Measurements from ENCODE around the gene NXN.
"Not testable (repeated sequence)": the region's sequence is repeated elsewhere in the genome, so short reads cannot be mapped to it uniquely, and the experiment has no call there.

The NXN gene

DNA sequence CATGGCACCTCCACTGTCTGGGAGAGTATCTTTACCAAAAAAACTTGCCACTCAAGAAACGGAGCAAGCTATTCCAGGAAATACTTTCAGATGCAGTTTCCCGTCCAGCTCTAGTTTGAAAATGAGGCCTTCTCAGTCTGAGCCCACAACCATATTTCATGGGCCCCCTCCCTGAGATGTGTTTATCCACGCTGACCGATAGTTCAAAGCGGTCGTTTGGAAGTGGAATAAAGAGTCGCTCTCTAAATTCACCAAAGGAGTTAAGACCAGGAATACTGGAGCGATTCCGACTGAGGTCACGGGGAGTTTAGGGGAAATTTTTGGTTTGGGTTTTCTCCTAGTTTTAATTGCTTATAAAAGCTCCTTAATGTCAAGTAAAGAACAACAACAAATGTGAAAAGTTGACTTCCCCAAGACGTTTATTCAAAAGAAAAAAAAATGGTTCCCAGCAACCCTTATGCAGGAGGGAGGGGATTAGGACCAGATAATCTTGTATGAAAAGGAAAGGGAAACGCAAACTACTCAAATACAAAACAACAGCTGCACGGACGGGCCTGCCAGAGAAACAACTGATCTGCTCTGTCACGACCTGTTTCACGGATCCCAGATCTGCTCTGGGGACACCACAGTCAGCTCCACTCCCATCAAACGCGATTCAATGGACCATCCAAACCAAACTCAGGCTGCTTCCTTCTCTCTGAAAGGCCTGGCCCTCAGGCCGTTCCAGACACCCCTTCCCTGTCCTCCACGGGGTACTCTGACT lies 120.3 kb downstream of the NXN start:
- intact Hi-C loops (cut with DNase I): no loop called here
- no peak for DNase-seq

DNA sequence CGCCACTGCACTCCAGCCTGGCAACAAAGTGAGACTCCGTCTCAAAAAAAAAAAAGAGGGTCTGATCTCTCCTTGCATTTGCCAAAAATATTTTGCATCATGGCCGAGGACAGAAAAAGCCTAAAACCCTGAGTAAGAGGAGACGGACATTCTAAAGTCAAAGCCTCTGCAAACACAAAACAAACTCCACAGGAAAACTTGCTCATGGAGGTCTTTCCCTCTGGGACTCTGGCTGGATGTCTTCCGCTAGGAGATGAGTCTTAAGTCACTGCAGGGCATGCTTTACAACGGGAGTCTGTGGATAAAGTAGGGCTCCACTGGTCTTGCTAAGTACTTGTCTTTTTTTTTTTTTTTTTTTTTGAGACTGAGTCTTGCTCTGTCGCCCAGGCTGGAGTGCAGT lies 123.4 kb downstream of the NXN start:
- intact Hi-C loops (cut with DNase I): no loop called here
- no peak for DNase-seq

DNA sequence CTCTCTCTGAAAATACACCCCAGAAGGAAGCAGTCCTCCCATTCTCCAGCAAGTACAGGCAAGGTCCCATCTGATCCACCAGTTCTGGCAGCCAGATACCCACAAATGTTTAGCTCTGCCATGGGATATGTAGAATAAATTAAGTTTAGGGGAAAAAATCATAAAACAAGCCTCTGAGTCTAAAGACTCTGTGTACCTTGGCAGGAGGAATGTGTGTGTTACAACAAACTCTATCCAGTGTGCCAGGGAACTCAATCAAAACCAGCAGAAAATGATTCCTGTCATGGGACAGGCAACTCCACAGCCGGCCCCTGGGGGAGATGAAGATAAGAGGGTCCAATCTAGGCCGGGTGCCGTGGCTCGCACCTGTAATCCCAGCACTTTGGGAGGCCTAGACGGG lies 124.0 kb downstream of the NXN start:
- no peak for DNase-seq
- intact Hi-C loops (cut with DNase I): no loop called here

DNA sequence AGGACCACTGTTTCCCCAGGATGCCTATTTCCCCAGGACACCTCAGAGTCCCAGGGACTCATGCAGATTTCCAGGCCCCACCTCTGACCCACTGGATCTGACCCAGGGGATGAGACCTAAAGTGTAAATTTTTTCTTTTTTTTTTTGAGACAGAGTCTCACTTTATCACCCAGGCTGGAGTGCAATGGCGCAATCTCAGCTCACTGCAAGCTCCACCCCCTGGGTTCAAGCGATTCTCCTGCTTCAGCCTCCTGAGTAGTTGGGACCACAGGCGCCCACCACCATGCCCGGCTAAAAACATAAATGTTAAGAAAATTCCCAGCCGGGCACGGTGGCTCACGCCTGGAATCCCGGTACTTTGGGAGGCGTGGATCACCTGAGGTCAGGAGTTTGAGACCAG lies 126.7 kb downstream of the NXN start:
- intact Hi-C loops (cut with DNase I); DNase-seq: not testable (repeated sequence)

DNA sequence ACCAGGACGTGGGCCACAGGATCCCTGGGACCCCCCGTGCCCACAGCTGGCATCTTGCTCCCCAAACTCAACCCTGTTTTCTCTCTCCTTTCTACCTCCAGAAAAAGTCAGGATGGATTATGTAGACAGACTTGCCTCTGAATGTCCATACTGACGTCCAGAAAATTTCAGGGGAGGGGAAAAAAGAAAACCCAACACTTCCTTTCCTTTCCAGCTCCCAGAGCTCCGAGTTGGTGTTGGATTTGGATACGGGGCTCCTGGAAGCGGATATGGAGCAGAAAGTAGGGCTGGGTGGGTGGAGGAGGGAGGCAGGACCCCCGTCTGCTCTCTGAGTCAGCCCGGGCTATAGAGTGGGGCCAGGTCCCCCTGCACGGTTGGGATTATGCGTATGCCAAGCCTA lies 127.2 kb downstream of the NXN start:
- intact Hi-C loops (cut with DNase I): no loop called here
- no peak for DNase-seq

DNA sequence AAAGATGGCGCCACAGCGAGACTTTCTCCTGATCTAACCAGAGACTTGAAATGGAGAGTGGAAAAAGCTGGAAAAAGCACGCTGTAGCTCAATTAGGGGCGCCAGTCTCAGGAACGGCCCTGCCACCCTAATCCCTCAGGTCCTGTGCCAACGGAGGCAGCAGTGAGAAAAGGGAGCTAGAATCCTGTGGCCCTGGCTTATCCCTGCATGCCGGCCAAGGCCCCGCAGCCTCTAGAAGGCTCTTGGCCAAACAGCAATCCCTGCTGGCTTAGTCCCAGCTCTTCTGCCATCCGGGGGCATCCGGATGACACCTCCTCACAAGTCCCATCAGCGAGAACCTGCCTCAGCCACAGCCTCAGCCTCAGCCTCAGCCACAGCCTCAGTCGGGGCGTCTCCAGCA lies 127.7 kb downstream of the NXN start:
- no peak for DNase-seq
- intact Hi-C loops (cut with DNase I): no loop called here

DNA sequence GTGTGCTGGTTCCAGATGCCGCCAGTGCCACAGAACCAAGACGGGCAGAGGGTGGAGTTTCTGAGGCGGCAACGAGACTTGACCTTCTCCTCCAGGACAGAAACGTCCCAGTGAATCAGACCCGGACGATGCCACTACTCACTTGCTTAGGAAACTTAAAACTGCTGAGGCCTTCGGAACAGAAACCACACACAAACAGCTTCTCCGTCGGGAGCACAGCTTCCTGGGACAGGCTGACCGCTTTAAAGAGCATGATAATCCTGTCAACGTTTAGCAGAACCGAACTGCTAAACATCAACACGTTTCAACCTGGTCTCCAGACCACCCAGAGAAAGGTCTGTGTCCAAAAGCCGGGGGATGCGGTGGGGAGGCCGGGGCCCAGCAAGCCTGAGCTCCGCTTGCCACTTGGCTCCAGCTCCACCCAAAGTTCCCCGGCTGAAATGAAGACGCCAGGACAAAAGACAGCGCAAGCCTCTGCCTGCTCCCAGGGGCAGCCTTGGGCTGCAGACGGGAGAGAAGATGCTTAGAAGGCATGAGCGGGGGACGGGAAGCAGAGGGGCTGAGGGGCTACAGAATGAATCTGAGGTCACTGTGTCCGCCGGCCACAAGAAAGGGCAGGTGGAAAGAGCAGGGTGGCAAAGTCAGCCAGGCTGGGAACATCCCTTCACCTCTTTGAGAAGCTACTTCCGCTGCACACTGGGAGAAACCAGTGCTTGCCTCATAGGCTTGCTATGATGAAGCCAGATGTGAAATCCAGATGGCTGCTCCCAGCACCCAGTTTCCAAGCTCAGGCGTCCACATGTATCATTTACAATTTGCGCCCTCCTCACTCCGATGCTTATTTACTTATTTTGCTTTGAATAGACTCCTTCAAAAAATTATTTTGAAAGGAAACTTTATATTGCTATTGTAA lies 128.5 kb downstream of the NXN start:
- intact Hi-C loops (cut with DNase I): no loop called here
- no peak for DNase-seq

DNA sequence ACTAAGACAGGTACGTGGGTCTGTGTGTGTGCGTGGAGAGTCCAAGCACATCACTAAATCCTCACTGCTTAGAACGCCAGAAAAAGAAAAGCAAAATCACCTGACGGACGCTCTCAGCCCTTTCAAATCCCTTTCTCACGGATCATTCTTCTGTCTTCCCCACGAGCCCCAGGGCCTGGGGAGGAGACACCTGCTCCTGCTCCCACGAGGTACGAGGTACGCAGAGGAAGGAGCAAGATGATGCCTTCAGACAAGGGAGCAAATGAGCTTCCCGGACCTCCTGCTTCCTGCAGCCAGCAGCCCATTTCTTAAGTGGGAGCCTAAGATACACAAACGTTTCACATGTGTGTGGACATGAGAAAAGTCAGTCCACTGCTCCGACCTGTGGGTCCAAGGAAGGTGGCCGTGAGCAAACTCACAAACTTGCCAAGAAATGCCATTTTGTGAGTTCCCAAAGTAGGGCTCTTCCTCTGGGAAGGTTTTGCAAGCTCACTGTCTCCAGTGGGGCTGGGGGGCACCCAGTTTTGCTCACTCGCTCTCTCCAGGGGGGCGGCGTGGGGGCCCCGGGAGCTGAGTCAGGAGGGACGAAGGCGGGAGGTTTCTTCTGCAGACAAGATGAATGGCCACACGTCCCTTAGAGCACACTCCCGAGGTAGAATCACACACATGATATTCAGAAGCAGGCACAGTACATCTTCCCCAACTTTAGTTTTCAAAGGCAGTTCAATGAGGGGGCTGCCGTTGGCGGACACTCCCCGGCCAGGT lies 129.3 kb downstream of the NXN start:
- DNase-seq: no peak

DNA sequence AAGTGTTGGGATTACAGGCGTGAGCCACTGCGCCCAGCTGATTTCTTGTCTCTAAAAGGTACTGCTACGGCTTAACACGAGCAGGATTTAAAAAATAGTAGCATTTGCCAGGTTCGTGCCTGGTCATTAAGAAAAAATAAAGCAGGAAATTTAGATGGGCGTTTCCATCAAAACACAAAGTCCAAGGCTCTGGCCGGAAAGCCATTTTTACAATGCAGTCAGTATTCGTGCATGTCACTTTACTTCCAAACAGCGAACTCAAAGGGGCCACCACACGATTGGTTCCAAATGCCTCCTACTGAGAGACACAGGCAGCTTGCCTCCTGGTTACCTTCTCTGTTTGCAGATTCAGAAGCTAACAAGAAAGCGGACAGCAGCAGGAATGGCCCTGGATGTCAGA lies 131.2 kb downstream of the NXN start:
- no peak for DNase-seq
- intact Hi-C loops (cut with DNase I): no loop called here

More for the DNA sequence above, 129.3 kb downstream of the NXN start:
- intact Hi-C loops (cut with DNase I): no loop called here

DNA sequence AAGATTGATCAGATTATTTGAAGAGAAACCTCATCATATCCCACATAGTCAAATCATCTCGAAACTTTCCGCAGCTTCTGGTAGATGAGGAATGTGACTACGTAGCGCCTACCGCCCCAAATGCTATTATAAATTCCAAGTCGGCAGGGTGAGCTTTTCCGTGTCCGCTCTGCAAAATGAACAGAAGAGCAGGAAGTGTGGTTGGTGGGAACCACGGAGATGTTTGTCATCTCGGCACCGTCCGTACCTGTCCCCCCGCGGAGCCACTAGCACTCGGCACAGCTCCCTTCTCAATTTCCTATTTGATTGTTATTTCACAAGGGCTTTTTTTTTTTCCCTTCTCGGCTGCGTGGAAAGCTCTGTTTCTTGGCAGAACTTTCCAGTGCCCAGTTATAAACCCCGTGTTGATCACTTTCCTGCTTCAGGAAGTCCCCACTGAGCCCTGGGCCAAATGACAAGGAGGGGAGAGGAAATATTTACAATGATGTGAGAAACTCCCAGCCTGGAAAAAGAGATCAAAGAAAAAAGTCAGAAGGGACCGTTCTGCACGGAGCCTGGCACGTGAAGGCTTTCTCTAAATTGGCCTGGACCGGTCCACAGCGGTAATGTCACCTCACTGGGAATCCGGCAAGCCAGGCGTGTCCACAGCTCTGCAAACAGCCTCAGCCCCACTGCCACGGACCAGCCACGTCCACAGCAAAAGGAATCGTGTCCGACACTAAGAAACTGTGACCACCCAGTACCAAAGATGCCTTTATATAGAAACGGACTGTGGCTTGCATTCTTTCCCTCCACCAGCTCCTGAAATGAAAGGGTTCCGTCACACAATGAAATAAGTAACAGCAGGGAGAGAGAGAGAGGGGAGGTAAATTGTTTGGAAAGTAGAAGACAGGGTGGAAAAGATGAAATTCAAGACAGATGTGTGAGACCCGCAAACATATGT lies 132.4 kb downstream of the NXN start:
- DNase-seq: no peak
- intact Hi-C loops (cut with DNase I): no loop called here

DNA sequence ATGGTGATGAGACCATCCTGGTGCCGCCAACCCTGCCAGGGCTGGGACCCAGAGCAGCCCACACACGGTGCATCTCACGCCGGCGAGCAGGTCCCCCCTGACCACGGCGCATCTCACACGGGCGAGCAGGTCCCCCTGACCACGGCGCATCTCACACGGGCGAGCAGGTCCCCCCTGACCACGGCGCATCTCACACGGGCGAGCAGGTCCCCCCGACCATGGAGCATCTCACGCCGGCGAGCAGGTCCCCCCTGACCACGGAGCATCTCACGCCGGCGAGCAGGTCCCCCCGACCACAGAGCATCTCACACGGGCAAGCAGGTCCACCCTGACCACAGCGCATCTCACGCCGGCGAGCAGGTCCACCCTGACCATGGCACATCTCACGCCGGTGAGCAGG lies 138.3 kb downstream of the NXN start:
- intact Hi-C loops (cut with DNase I): no loop called here
- no peak for DNase-seq

DNA sequence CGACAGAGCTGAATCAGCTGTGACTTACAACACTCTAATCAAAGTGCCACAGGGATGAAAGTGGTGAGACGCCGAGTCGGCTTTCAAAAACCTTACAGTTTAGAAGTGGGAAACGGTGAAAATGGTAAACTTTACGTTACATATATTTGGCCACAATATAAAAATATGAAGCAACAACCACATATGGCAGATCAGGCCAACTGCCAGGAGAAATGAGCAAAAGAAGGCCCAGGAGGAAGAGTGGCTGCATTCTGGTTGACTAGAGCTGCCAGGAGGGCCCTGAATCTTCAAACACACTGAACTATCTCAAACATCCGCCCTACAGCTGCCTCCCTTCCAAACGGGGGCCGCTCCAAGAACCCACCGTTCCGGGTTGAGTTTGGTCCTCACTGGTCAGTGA lies 141.1 kb downstream of the NXN start:
- intact Hi-C loops (cut with DNase I): no loop called here
- DNase-seq: no peak

DNA sequence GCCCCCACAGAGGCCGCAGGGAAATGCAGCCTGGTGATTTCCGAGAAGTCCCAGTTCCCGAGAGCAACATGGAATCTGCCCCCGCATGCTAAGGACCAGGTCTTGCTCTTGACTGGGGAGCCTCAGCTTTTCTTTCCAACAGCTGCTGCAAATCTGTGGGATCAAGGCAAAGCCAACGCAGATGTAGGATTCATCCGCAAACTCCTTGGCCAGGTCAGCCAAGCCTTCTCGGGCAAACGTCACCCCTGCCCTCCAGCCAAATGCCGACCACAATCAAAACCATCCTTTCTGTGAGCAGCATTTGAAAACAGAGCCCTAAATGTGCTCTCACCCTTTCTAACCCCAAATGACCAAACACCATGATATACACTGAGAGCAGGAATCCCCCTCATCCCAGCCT lies 143.4 kb downstream of the NXN start:
- intact Hi-C loops (cut with DNase I): no loop called here
- no peak for DNase-seq

DNA sequence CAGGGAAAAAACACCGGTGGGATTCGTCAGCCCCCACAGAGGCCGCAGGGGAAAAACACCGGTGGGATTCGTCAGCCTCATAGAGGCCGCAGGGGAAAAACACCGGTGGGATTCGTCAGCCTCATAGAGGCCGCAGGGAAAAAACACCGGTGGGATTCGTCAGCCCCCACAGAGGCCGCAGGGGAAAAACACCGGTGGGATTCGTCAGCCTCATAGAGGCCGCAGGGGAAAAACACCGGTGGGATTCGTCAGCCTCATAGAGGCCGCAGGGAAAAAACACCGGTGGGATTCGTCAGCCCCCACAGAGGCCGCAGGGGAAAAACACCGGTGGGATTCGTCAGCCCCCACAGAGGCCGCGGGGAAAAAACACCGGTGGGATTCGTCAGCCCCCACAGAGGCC lies 143.9 kb downstream of the NXN start:
- intact Hi-C loops (cut with DNase I): not testable (repeated sequence)

DNA sequence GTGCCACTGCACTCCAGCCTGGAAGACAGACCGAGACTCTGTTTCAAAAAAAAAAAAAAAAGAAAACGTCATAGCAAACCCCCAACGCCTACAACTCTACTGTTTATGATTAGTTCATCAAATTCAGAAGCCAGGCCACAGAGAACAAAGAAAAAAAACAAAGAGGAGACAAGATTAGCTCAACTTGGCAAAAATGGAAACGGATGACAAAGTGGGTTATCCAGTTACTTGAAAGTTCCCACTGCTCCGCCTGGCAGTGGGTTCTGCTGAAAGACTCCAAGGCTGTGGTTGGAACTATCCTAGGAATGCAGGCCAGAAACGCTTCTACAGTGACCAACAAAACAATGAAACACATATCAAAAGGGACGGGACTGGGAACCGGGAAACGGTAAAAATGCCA lies 144.3 kb downstream of the NXN start:
- DNase-seq: no peak
- intact Hi-C loops (cut with DNase I): no loop called here

More for the DNA sequence above, 143.9 kb downstream of the NXN start:
- not testable (repeated sequence) for DNase-seq

DNA sequence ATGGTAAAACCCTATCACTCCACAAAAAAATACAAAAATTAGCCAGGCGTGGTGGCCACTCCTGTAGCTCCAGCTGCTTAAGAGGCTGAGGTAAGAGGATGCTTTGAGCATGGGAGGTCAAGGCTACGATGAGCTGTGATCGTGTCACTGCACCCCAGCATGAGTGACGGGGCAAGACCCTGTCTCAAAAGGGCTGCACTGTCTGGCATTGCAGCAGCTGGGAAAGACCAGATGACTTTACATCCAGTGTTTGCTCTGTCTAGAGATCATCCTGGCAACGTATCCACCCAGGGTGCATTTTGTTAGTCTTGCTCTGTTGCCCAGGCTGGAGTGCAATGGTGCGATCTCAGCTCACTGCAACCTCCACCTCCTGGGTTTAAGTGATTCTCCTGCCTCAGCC lies 145.4 kb downstream of the NXN start:
- intact Hi-C loops (cut with DNase I): no loop called here
- no peak for DNase-seq

DNA sequence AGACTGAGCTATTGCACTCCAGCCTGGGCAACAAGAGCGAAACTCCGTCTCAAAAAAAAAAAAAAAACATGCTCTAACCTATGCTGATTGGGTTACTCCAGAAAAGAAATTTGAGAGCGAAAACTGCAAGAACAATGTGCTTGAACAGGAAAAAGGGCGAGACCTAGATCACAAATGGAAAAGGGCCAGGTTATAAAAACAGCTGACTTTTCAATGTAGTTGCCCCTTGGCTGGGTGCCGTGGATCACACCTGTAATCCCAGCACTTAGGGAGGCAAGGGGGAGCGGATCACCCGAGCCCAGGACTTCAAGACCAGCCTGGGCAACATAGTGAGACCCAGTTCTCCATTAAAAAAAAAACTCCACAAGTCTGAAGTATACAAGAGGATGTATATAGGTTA lies 148.6 kb downstream of the NXN start:
- no peak for DNase-seq
- intact Hi-C loops (cut with DNase I): no loop called here

DNA sequence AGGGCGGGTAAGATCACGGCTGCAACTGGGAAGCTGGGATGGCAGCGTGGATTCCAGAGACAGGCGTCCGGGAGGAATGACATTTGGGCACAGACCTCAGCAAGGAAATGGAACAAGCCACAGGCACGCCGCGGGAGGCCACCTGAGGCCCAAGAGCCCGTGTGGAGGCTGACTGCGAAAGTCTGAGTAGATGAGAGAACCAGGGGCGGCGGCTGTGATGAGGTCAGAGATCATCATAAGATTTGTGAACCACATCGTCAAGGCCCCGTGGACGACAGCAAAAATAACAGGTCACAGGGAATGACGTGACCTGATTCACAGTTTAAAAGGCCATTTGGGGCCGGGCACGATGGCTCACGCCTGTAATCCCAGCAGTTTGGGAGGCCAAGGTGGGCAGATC lies 149.2 kb downstream of the NXN start:
- DNase-seq: no peak
- intact Hi-C loops (cut with DNase I): no loop called here

DNA sequence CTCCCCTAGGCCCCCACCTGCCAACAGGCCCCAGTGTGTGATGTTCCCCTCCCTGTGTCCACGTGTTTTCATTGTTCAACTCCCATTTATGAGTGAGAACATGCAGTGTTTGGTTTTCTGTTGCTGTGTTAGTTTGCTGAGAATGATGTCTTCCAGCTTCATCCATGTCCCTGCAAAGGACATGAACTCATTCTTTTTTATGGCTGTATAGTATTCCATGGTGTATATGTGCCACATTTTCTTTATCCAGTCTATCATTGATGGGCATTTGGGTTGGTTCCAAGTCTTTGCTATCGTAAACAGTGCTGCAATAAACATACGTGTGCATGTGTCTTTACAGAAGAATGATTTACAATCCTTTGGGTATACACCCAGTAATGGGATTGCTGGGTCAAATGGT lies 150.0 kb downstream of the NXN start:
- intact Hi-C loops (cut with DNase I); DNase-seq: not testable (repeated sequence)
